SK-N-SH treated with all-trans-retinoic acid at 6 μM for 48 hours (cell line): ENCODE results near the gene HSF2.

Source experiments
- ARNTL ChIP-seq: fragments of 450-650 bp; formaldehyde crosslinking; IDR thresholded peaks from 2 replicates; pipeline ENCODE4 v1.5.0; 2020; ENCODE audit warnings: low read depth, mild to moderate bottlenecking, moderate library complexity, borderline replicate concordance
- ESRRG ChIP-seq: fragments of 250-450 bp; sonication (Bioruptor Pico); IDR thresholded peaks from 2 replicates; pipeline ENCODE4 v1.6.1; 2021; ENCODE audit warnings: mild to moderate bottlenecking
- GLIS3 ChIP-seq: fragments of 250-450 bp; sonication (Bioruptor Pico); IDR thresholded peaks from 2 replicates; pipeline ENCODE4 v1.5.0; 2020; ENCODE audit warnings: mild to moderate bottlenecking, moderate library complexity
- ISL1 ChIP-seq: fragments of 250-450 bp; sonication (Bioruptor Pico); IDR thresholded peaks from 2 replicates; pipeline ENCODE4 v2.1.2; 2022; ENCODE audit warnings: mild to moderate bottlenecking, moderate library complexity
- PPARA ChIP-seq: fragments of 250-450 bp; sonication (Bioruptor Pico); IDR thresholded peaks from 2 replicates; pipeline ENCODE4 v1.5.0; 2020; ENCODE audit warnings: mild to moderate bottlenecking, borderline replicate concordance
- RARB ChIP-seq: fragments of 250-450 bp; sonication (Bioruptor Pico); IDR thresholded peaks from 2 replicates; pipeline ENCODE4 v1.8.0; 2021; ENCODE audit warnings: mild to moderate bottlenecking, moderate library complexity
- TOX ChIP-seq: fragments of 250-450 bp; sonication (Bioruptor Pico); IDR thresholded peaks from 2 replicates; pipeline ENCODE4 v1.8.0; 2021; ENCODE audit warnings: mild to moderate bottlenecking, moderate library complexity, borderline replicate concordance
- ZFP3 ChIP-seq: fragments of 250-450 bp; sonication (Bioruptor Pico); IDR thresholded peaks from 2 replicates; pipeline ENCODE4 v1.5.0; 2020; ENCODE audit warnings: mild to moderate bottlenecking, moderate library complexity
- ZFP30 ChIP-seq: fragments of 450-650 bp; formaldehyde crosslinking; IDR thresholded peaks from 2 replicates; pipeline ENCODE4 v1.5.0; 2022; ENCODE audit warnings: mild to moderate bottlenecking, moderate library complexity
- ZNF565 ChIP-seq: fragments of 450-650 bp; formaldehyde crosslinking; conservative IDR thresholded peaks from 2 replicates; pipeline ENCODE4 v1.5.0; 2020; ENCODE audit warnings: low read depth, mild to moderate bottlenecking, moderate library complexity
- TF ChIP-seq, protein P1 (sequence below): fragments of 250-450 bp; sonication (Bioruptor Pico); IDR thresholded peaks from 2 replicates; pipeline ENCODE4 v1.5.1; 2021; ENCODE audit warnings: mild to moderate bottlenecking, moderate library complexity
- TF ChIP-seq, protein P2 (sequence below): fragments of 250-450 bp; sonication (Bioruptor Pico); IDR thresholded peaks from 2 replicates; pipeline ENCODE4 v1.5.0; 2020; ENCODE audit warnings: mild to moderate bottlenecking, moderate library complexity
- TF ChIP-seq, protein P3 (sequence below): fragments of 250-450 bp; sonication (Bioruptor Pico); IDR thresholded peaks from 2 replicates; pipeline ENCODE4 v1.8.0; 2020; ENCODE audit warnings: mild to moderate bottlenecking, moderate library complexity, borderline replicate concordance

GRCh38 chr6:122385857-122386612, 13.4 kb upstream of the HSF2 start:
- TF ChIP-seq ARNTL (CRISPR knock-in tag): no peak
- TF ChIP-seq, protein P1, sequence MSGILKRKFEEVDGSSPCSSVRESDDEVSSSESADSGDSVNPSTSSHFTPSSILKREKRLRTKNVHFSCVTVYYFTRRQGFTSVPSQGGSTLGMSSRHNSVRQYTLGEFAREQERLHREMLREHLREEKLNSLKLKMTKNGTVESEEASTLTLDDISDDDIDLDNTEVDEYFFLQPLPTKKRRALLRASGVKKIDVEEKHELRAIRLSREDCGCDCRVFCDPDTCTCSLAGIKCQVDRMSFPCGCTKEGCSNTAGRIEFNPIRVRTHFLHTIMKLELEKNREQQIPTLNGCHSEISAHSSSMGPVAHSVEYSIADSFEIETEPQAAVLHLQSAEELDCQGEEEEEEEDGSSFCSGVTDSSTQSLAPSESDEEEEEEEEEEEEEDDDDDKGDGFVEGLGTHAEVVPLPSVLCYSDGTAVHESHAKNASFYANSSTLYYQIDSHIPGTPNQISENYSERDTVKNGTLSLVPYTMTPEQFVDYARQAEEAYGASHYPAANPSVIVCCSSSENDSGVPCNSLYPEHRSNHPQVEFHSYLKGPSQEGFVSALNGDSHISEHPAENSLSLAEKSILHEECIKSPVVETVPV (CRISPR knock-in tag): no peak
- TF ChIP-seq ZFP3 (CRISPR knock-in tag): no peak
- TF ChIP-seq ZFP30 (CRISPR knock-in tag): no peak
- no peak for TF ChIP-seq ESRRG (CRISPR knock-in tag)
- TF ChIP-seq, protein P2, sequence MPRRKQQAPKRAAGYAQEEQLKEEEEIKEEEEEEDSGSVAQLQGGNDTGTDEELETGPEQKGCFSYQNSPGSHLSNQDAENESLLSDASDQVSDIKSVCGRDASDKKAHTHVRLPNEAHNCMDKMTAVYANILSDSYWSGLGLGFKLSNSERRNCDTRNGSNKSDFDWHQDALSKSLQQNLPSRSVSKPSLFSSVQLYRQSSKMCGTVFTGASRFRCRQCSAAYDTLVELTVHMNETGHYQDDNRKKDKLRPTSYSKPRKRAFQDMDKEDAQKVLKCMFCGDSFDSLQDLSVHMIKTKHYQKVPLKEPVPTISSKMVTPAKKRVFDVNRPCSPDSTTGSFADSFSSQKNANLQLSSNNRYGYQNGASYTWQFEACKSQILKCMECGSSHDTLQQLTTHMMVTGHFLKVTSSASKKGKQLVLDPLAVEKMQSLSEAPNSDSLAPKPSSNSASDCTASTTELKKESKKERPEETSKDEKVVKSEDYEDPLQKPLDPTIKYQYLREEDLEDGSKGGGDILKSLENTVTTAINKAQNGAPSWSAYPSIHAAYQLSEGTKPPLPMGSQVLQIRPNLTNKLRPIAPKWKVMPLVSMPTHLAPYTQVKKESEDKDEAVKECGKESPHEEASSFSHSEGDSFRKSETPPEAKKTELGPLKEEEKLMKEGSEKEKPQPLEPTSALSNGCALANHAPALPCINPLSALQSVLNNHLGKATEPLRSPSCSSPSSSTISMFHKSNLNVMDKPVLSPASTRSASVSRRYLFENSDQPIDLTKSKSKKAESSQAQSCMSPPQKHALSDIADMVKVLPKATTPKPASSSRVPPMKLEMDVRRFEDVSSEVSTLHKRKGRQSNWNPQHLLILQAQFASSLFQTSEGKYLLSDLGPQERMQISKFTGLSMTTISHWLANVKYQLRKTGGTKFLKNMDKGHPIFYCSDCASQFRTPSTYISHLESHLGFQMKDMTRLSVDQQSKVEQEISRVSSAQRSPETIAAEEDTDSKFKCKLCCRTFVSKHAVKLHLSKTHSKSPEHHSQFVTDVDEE (CRISPR knock-in tag): no peak
- no peak for TF ChIP-seq ISL1 (CRISPR knock-in tag)
- no peak for TF ChIP-seq ZNF565 (CRISPR knock-in tag)
- TF ChIP-seq GLIS3 (CRISPR knock-in tag): no peak
- TF ChIP-seq, protein P3, sequence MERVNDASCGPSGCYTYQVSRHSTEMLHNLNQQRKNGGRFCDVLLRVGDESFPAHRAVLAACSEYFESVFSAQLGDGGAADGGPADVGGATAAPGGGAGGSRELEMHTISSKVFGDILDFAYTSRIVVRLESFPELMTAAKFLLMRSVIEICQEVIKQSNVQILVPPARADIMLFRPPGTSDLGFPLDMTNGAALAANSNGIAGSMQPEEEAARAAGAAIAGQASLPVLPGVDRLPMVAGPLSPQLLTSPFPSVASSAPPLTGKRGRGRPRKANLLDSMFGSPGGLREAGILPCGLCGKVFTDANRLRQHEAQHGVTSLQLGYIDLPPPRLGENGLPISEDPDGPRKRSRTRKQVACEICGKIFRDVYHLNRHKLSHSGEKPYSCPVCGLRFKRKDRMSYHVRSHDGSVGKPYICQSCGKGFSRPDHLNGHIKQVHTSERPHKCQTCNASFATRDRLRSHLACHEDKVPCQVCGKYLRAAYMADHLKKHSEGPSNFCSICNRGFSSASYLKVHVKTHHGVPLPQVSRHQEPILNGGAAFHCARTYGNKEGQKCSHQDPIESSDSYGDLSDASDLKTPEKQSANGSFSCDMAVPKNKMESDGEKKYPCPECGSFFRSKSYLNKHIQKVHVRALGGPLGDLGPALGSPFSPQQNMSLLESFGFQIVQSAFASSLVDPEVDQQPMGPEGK (CRISPR knock-in tag): no peak
- TF ChIP-seq TOX (CRISPR knock-in tag): no peak
- TF ChIP-seq PPARA (CRISPR knock-in tag): no peak
- TF ChIP-seq RARB: no peak
